HuH-7.5 (cell line): ENCODE results near the gene KIAA1614.

ENCODE experiments used
- DNase-seq: peaks from one replicate; pipeline ENCODE4 v3.0.0; 2011; ENCODE audit warnings: low spot score

The KIAA1614 gene

GRCh38 chr1:180907313-180908055 lies 5.2 kb upstream of the KIAA1614 start:
- DNase-seq: no peak

- DNase-seq: no peak
Observed at GRCh38 chr1:180908074-180908765, 4.5 kb upstream of the KIAA1614 start.

- no peak for DNase-seq
Observed at GRCh38 chr1:180909005-180909414, 3.7 kb upstream of the KIAA1614 start.

DNA sequence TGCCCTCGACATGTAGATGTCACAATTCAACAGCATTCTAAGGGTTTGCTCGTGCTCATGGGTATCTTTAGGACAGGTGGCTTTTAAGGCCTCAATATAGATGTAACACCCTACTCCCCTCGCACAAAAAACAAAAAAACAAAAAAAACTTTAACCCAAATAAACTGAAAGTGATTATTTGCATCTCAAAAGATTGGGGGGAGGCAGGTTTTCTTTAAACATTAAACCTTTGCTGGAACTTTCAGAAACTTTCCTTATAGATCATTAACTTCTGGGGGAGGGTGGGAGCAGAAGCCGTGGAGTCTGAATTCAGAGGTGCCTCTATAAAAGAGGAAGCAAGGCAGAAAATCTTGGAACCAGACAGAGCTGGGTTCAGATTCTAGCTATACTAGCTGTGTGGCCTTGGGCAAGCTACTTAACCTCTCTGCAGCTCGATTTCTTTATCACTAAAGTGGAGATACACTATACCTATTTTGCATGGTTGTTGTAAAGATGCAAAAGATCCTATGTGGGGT lies 3.2 kb upstream of the KIAA1614 start:
- no peak for DNase-seq

DNA sequence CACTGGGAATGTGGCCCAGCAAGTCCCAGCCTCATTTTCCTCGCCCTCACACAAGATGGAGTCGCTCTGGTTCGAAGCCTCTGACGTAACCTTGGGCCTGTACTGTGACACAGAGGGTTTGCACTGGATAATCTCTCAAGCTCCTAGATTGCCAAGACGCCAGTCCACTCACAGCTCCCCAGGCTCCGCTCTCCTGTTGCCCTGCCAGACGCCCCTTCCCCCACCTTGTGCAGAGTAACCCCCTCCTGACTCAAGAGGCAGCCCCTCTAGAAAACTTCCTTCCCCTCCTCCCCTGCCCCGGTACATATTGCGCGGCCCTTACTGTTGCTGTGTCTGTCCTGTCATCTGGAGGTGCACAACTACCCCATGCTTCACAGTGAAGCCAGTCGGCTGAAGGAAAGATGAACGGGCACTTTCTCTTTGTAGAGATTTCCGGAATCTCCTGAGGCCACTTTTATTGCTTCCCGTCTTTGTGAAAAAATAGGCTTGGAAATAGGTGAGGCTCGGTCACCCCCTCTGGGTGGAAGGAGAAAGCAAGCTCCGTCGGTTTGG lies 981 bp upstream of the KIAA1614 start:
- no peak for DNase-seq

DNA sequence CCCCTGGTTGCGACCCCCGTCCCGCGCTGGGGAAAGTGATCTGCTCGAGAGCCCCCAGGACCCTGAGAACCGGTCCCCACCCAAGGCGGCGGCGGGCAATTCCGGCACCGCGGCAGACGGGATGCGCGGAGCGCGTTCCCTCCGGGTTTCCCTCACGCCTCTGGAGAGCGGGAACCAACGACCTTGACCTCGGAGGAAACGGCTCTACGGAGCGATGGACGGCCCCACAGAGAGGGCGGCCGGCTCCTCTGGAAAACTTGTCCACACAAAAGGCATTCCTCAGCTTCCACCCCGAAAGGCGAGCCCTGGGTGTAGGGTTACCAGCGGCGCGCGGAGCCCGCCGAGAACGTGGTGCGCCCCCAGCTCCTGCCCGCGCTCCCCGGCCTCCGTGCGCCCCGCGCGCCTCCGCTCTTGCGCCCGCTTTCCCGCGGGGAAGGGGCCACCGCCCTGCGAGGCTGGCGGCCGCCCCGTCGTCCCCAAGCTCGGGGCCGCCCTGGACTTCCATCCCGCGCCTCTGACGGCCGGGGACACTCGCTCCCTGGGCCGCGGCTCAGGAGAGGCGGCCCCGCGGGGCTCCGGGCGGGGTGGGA lies 391 bp upstream of the KIAA1614 start:
- DNase-seq: no peak

DNA sequence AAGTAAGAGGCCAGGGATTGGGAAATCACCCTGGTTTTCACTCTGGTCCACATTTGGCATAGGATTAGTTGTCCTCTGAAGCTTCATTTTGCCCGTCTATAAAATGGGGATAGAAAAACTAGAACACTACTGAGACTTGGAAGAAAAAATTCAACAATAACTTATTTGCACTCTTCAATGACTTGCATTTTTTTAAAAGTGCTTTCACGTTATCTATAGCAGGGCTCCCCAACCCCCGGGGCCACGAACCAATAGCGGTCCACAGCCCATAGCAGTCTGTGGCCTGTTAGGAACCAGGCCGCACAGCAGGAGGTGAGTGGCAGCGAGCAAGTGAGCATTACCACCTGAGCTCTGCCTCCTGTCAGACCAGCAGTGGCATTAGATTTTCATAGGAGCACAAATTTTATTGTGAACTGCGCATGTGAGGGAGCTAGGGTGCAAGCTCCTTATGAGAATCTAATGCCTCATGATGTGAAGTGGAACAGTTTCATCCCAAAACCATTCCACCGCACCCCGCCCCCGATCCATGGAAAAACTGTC lies 2.8 kb downstream of the KIAA1614 start:
- DNase-seq: no peak

- no peak for DNase-seq
Observed at GRCh38 chr1:180916012-180916770, 3.5 kb downstream of the KIAA1614 start.

DNA sequence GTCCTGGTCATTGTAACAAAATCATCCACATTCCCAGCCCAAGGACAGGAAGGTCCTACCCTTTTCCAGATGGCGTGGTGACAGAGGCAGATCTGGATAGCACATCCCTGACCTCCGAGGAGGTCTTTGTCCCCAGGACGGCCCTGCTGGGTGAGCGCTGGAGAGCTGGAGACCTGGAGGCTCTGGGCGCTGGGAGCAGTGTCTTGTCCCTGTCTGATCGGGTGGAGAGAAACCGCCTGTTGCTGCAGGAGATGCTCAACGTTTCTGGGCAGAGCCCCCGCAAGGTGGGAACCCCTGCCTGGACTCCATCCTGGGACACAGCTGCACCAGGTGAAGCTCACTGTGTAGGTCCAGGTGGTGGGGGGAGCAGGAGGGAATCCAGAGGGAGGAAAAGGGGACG lies 4.1 kb downstream of the KIAA1614 start:
- DNase-seq: no peak

DNA sequence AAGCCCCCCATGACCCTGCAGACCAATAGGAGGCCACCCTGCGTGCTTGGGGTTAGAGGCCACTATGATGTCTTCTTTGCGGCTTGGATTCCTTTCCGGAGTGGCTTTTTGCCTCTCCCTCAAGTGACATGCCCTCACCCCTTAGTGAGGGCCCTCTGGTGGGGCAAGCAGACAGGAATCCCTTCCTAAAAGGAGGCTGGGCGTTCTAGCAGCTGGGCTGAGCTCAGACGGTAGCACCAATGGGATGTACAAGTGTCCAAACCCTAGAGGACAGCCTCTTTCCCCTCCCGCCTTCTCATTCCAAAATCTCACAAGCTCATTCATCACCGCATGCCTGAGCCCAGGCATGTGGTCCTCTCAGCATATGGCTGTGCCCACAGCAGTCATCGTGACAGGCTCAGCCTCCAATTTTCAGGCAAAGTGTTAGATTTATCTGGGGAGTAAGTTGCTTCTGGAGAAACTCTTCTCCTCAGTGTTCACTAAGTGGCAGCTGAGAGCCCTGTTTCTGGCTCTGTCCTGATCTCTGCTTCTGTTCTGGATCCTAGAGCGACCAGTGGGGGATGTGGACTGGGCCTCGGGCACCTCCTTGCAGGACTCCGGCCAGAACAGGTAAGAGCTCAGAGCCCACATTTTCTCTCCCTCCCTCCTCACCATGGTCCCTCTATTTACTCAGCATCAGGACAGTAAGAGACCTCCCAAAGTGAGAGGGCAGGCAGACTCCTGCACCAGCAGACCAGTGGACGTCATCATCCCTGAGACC lies 4.8 kb downstream of the KIAA1614 start:
- DNase-seq: no peak

- DNase-seq: no peak
Observed at GRCh38 chr1:180918519-180918918, 5.8 kb downstream of the KIAA1614 start.

DNA sequence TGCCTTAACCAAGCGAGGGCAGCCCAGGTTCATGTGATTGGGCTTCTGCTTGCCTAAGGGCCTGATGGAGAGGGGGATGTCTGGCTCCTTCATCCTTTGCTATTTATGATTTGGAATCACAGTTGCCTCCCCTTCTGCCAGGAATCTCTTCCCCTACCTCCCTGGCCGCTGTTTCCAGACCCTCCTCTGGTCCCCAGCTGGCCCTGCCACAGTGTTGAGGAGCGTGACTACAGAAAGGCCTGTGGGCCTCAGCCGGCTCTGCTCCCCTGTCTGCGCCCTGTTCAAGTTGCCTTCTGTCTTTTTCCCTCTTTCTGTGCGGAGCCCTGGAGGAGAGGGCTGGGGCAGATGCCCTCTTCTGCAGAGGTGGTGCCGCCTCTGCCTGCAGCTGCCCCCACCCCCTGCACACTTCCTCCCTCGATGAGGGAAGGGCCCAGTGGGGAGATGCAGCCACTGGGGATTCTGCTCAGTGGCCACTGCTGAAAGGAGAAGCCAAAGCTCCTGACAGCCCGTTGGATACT lies 6.5 kb downstream of the KIAA1614 start:
- no peak for DNase-seq

DNA sequence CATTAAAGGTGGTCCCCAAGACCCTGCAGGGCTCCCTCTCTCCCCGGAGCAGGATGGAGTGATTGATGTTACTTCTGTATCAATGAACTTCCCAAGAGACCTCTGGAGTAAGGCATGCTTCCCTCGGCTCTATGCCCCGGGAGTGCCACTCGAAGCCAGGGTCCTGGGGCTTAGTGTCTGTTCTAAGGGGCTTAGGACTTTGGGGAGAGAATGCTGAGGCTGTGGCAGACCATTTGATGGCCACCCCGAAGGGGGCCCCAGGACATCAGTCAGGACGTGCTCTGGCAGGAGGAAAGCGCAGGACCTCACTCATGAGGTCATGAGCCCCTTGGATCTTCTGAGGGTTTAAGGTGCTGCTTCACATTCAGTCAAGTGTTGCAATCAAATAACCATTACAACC lies 7.5 kb downstream of the KIAA1614 start:
- DNase-seq: no peak

DNA sequence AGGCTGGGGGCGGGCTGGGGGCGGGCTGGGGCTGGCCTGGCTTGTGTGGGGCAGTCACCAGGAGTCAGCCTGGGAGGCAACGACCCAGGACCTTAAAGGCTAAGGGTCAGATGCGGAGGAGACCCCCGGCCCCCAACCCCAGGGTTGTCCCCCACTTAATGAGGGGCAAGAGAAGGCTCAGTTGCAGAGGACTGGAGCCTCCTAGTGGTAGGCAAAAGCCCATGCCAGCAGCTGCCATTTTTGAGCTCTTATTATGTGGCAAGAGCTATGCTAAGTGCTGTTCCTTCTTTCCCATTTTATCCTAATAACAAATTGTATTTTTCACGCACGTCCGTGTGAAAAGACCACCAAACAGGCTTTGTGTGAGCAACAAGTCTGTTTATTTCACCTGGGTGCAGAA lies 8.0 kb downstream of the KIAA1614 start:
- no peak for DNase-seq

GRCh38 chr1:180921386-180921785 lies 8.7 kb downstream of the KIAA1614 start:
- DNase-seq: no peak

GRCh38 chr1:180921891-180922630 lies 9.4 kb downstream of the KIAA1614 start:
- no peak for DNase-seq

GRCh38 chr1:180922631-180923015 lies 9.9 kb downstream of the KIAA1614 start:
- no peak for DNase-seq

DNA sequence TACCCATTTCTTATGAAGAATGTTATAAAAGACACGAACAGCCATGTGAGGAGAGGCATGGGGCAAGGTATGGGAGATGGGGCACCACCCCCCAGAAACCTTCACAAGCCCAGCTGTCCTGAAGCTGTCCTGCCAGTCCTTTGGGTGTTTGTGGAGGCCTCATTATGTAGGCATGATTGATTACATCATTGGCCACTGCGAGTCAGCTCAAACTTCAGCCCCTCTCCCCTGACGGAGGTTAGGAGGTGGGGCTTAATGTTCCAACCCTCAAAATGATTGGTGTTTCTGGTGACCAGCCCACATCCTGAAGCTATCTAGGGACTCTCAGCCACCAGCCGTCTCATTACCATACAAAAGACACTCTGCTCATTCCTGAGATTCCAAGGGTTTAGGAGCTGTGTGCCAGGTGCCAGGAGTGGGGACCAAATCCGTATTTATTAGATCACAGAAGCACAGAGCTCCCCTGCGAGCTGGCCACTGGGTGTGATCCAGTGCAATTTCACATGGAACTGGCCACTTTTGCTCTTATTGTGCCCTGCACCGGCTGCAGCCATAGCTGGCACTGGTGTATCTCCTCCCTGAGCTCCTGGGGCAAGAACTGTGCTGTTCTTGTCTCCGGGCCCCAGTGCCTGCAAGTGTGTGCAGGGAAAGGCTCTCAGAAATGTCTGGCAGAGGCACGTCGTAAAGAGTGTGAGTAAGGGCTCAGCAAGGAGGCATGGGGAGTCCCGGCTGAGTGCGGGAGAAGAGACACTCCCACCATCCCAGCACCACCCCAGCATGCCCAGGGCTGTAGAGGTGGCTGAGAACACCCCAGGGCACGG lies 10.5 kb downstream of the KIAA1614 start:
- DNase-seq: no peak

GRCh38 chr1:180923887-180924286 lies 11.2 kb downstream of the KIAA1614 start:
- DNase-seq: no peak
